H1 (cell line): ENCODE results near the gene ATG7. TPM values are rescaled to one million over a fixed set of nuclear protein-coding genes. Genes with fewer than 3 reads are reported as not detected.

Experiments used
- CTCF ChIA-PET: fragments of 300-600 bp; sonication (Branson Sonifier 250); formaldehyde crosslinking; loops from one replicate; lab custom pipeline; 2021; ENCODE audit not compliant: partially characterized antibody; lab: Charles Lee
- POLR2A ChIA-PET: fragments of 300-600 bp; sonication (Branson Sonifier 250); formaldehyde crosslinking; loops from one replicate; lab custom pipeline; 2021; ENCODE audit warnings: inconsistent platforms; ENCODE audit not compliant: partially characterized antibody; lab: Charles Lee
- DNase-seq, 2 experiments: peaks; one replicate each; pipeline versions ENCODE4 v3.0.0 to v3.0.0-alpha.2; 2010 to 2022; ENCODE audit warnings: low spot score in 2 of 2, low read depth in 1 of 2, mixed read lengths in 1 of 2
- FAIRE-seq: peaks from 2 replicates; lab custom pipeline; 2011; peaks lifted over from hg19 to GRCh38; lab: Jason Lieb, UNC
- H2AFZ ChIP-seq: 2 replicates; pipeline ENCODE4 v1.8.1; 2012; ENCODE audit warnings: low read length, inconsistent platforms
- H2AK5ac ChIP-seq: 2 replicates; pipeline ENCODE4 v1.6.1; 2013; ENCODE audit warnings: low read depth, low read length
- H2BK120ac ChIP-seq: replicated peaks from 2 replicates; pipeline ENCODE3; 2013; ENCODE audit warnings: low read depth, low read length, inconsistent platforms
- H2BK12ac ChIP-seq: 2 replicates; pipeline ENCODE4 v1.6.1; 2013; ENCODE audit warnings: low read depth, low read length
- H2BK15ac ChIP-seq: 2 replicates; pipeline ENCODE4 v1.6.1; 2013; ENCODE audit warnings: low read length
- H2BK20ac ChIP-seq: 2 replicates; pipeline ENCODE4 v1.6.1; 2013; ENCODE audit warnings: low read length
- H2BK5ac ChIP-seq: 2 replicates; pipeline ENCODE4 v1.6.1; 2013; ENCODE audit warnings: low read depth, low read length
- H3K14ac ChIP-seq: 2 replicates; pipeline ENCODE4 v1.6.1; 2013; ENCODE audit warnings: inconsistent platforms; ENCODE audit not compliant: insufficient read length
- H3K18ac ChIP-seq: 2 replicates; pipeline ENCODE4 v1.6.1; 2013; ENCODE audit warnings: low read length; ENCODE audit errors: extremely low read depth
- H3K23ac ChIP-seq: 2 replicates; pipeline ENCODE4 v1.6.1; 2013; ENCODE audit warnings: inconsistent platforms; ENCODE audit not compliant: insufficient read length
- H3K23me2 ChIP-seq: 2 replicates; pipeline ENCODE4 v1.6.1; 2013; ENCODE audit warnings: low read depth, low read length
- H3K27ac ChIP-seq: 2 replicates; pipeline ENCODE4 v1.6.1; 2011; ENCODE audit warnings: low read depth, low read length, inconsistent platforms
- H3K27me3 ChIP-seq, 4 experiments: replicated peaks in 1 of 4; 1 replicate in 1 of 4; 2 replicates in 3 of 4; pipeline versions ENCODE4 v1.6.1 to v1.8.1; 2011 to 2013; ENCODE audit warnings: low read length in 3 of 4, mild to moderate bottlenecking in 3 of 4, inconsistent platforms in 2 of 4, mixed read lengths in 2 of 4, moderate library complexity in 1 of 4; ENCODE audit not compliant: control insufficient read depth in 3 of 4, insufficient read depth in 3 of 4; ENCODE audit errors: extremely low read depth in 1 of 4
- H3K36me3 ChIP-seq, 4 experiments: 2 replicates each; pipeline versions ENCODE4 v1.6.1 to v1.8.1; 2011 to 2013; ENCODE audit warnings: mild to moderate bottlenecking in 4 of 4, low read length in 3 of 4, moderate library complexity in 2 of 4, control low read depth in 1 of 4, inconsistent platforms in 1 of 4; ENCODE audit not compliant: insufficient read depth in 4 of 4, control insufficient read depth in 2 of 4
- H3K4ac ChIP-seq: replicated peaks from 2 replicates; pipeline ENCODE3; 2013; ENCODE audit warnings: low read length, low read depth, mixed read lengths, inconsistent platforms; ENCODE audit not compliant: insufficient read length
- H3K4me1 ChIP-seq, 4 experiments: replicated peaks in 1 of 4; 1 replicate in 1 of 4; 2 replicates in 3 of 4; pipeline versions ENCODE4 v1.6.1 to v1.8.1; 2011 to 2013; ENCODE audit warnings: low read length in 3 of 4, inconsistent platforms in 2 of 4, mixed read lengths in 1 of 4; ENCODE audit not compliant: insufficient read depth in 4 of 4, control insufficient read depth in 3 of 4
- H3K4me2 ChIP-seq, 2 experiments: 2 replicates each; pipeline versions ENCODE4 v1.6.1 to v1.8.1; 2011 to 2013; ENCODE audit warnings: low read depth in 2 of 2, low read length in 2 of 2, control low read depth in 1 of 2, inconsistent platforms in 1 of 2, mild to moderate bottlenecking in 1 of 2; ENCODE audit not compliant: insufficient read depth in 1 of 2
- H3K4me3 ChIP-seq, 4 experiments: fragments of 200-600, 300-600 bp in 1 of 4; sonication (generic), shearing (Covaris generic), sonication (Bioruptor Twin) in 1 of 4; 2 replicates each; pipeline versions ENCODE4 v1.5.1 to v1.8.1; 2011 to 2016; ENCODE audit warnings: low read length in 4 of 4, low read depth in 3 of 4, control low read depth in 2 of 4, inconsistent platforms in 2 of 4, mild to moderate bottlenecking in 2 of 4, mixed read lengths in 1 of 4, moderate library complexity in 1 of 4; ENCODE audit not compliant: insufficient read depth in 2 of 4; ENCODE audit errors: extremely low read depth in 1 of 4
- H3K56ac ChIP-seq: replicated peaks from 2 replicates; pipeline ENCODE3; 2013; ENCODE audit warnings: low read depth, mild to moderate bottlenecking, mixed read lengths, low read length, inconsistent platforms; ENCODE audit not compliant: insufficient read length
- H3K79me1 ChIP-seq: 2 replicates; pipeline ENCODE4 v1.6.1; 2013; ENCODE audit warnings: low read depth, low read length, control low read depth
- H3K79me2 ChIP-seq, 2 experiments: 2 replicates each; pipeline versions ENCODE4 v1.6.1 to v1.8.1; 2012 to 2013; ENCODE audit warnings: low read length in 2 of 2, mild to moderate bottlenecking in 2 of 2, inconsistent platforms in 1 of 2; ENCODE audit not compliant: insufficient read depth in 2 of 2, control insufficient read depth in 1 of 2
- H3K9ac ChIP-seq, 4 experiments: replicated peaks in 1 of 4; 1 replicate in 1 of 4; 2 replicates in 3 of 4; pipeline versions ENCODE4 v1.6.1 to v1.8.1; 2011 to 2013; ENCODE audit warnings: low read depth in 3 of 4, low read length in 3 of 4, control low read depth in 2 of 4, mild to moderate bottlenecking in 2 of 4, moderate library complexity in 2 of 4, inconsistent platforms in 1 of 4; ENCODE audit errors: extremely low read depth in 1 of 4
- H3K9me3 ChIP-seq, 2 experiments: 2 replicates each; pipeline versions ENCODE4 v1.6.1 to v1.8.1; 2012 to 2013; ENCODE audit warnings: mild to moderate bottlenecking in 2 of 2, moderate library complexity in 2 of 2, control low read depth in 1 of 2, inconsistent platforms in 1 of 2, low read depth in 1 of 2, low read length in 1 of 2, mixed read lengths in 1 of 2; ENCODE audit not compliant: insufficient read depth in 2 of 2
- H4K20me1 ChIP-seq, 2 experiments: replicated peaks in 1 of 2; 2 replicates each; pipeline versions ENCODE3 to v1.8.1; 2011 to 2013; ENCODE audit warnings: inconsistent platforms in 2 of 2, low read length in 2 of 2, mild to moderate bottlenecking in 1 of 2; ENCODE audit not compliant: insufficient read depth in 2 of 2, control insufficient read depth in 1 of 2
- H4K5ac ChIP-seq: 2 replicates; pipeline ENCODE4 v1.6.1; 2013; ENCODE audit warnings: low read length, low read depth, mixed read lengths, inconsistent platforms; ENCODE audit not compliant: insufficient read length
- H4K8ac ChIP-seq: 2 replicates; pipeline ENCODE4 v1.8.0; 2013; ENCODE audit warnings: mild to moderate bottlenecking, moderate library complexity, low read length, inconsistent platforms; ENCODE audit not compliant: insufficient read depth; ENCODE audit errors: extremely low read depth
- H4K91ac ChIP-seq: replicated peaks from 2 replicates; pipeline ENCODE3; 2013; ENCODE audit warnings: low read length, mixed read lengths, inconsistent platforms; ENCODE audit not compliant: insufficient read length
- PHF8 ChIP-seq: fragments of 200-600 bp; sonication (generic); conservative IDR thresholded peaks from 2 replicates; pipeline ENCODE4 v1.7.1; 2012; ENCODE audit warnings: low read depth, mild to moderate bottlenecking, inconsistent platforms, low read length, moderate library complexity
- WGBS, 2 experiments: shearing (Covaris generic) in 1 of 2; methylation state at CpG; one replicate each; pipeline versions ENCODE4 v1.1.6 to v1.1.7; 2013 to 2015; ENCODE audit warnings: low lambda C conversion rate in 2 of 2, mixed read lengths in 2 of 2, inconsistent platforms in 1 of 2, low coverage in 1 of 2, missing lambda C conversion rate in 1 of 2; ENCODE audit not compliant: insufficient replicate concordance in 2 of 2, insufficient coverage in 1 of 2, insufficient read length in 1 of 2; ENCODE audit errors: extremely low coverage in 1 of 2, missing lambda C conversion rate in 1 of 2; 5-methylcytosine and 5-hydroxymethylcytosine counted together
- polyA plus RNA-seq, 7 experiments: library from polyadenylated mRNA; depleted of rRNA in 3 of 7; stranded (reverse) in 5 of 7; unstranded in 2 of 7; fragments of >200 nt in 5 of 7; fragments of 200-250 nt in 2 of 7; gene quantifications; 1 replicate in 5 of 7; 2 replicates in 1 of 7; 4 replicates in 1 of 7; pipeline versions ENCODE4 v1.2.1 to v1.2.3, GENCODE V29; 2011 to 2013; ENCODE audit warnings: missing spikeins in 2 of 7, mixed read lengths in 2 of 7
- total RNA-seq: library from RNA; stranded (reverse); fragmentation: NEBNext Ultra II Directional; extraction: Animal tissue kit (Norgen Biotek cat#: 25700); gene quantifications from 2 replicates; pipeline ENCODE4 v1.2.1, GENCODE V29; 2021
- TF ChIP-seq, protein P1 (sequence below): IDR thresholded peaks from 2 replicates; pipeline ENCODE4 v1.6.1; 2011; ENCODE audit warnings: low read length, improper control_type of control experiment

ATG7 gene
- total and polyA plus RNA-seq, 2 of the 8 experiments (the other 6 are each of a cell fraction or from before 2014, with no cell fraction given) = 15.0 to 19.1 TPM

DNA sequence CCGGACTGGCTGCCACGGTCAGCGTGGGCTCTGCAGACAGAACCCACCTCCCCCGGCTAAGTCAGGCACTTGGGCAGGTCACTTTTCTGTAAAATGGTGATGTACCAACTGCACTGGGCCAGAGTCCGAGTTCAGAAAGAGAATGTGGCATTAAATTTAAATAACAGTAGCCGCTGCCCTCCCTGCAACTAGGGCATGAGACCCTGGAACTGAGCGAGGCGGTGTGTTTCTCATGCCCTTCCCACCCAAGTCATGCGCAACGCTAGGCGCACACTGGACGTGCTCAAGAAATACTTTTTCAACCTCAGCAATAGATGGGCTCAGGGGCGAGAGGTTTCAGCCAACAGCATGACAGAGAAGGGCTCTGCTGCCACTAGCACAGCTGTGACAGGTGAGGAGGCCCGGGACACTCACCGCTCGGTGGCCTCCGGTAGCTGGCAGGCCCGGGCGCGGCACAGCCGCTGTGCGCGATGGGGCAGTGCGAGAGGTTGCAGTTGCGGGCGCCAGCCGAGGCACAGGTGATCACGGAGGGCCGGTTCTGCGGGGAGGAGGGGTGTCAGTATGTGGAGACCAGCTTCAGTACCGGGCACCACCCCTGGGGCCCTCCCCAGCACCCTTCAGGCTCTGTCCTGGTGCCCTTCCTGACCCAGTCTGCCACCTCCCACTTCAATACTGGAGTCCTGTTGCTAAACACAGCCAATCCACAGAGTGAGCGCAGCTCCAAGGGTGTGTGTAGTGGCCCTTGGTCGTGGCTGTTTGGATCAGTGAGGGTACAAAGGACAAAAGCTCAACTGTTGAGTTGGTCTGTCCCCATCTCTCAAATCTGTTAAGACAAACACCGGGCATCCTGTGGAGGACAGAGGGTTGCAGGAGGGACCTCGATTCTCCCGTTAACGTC is 287.0 kb downstream of the ATG7 start:
- no peak overlapping the region for H2BK120ac ChIP-seq
- H3K56ac ChIP-seq = no peak overlapping the region
- H3K9ac ChIP-seq = no peak overlapping the region
- H4K91ac ChIP-seq = no peak overlapping the region
- H3K27ac ChIP-seq = no peak overlapping the region
- FAIRE-seq (no peak), DNase-seq (no peak)
- H2BK12ac ChIP-seq = no peak overlapping the region; the same call in 1 of the 2 replicates
- H4K8ac ChIP-seq = no peak overlapping the region
- ChIA-PET CTCF (interaction anchor here (1.0 to 1.1 kb wide), 2 partner anchors 21 to 24 kb away, joined by 3 to 5 read pairs; no protein-coding TSS in a partner anchor), POLR2A (interaction anchor here (1.1 kb wide), 1 partner anchor 66 kb away, joined by 3 read pairs; no protein-coding TSS in a partner anchor)
- peaks cover 12% of the 10 kb centered on the region for H3K79me1 ChIP-seq
- no peak overlapping the region; the same call in 1 of the 2 replicates for H2AK5ac ChIP-seq
- H2AFZ ChIP-seq = no peak overlapping the region
- no peak overlapping the region; the same call in 1 of the 2 replicates for H3K18ac ChIP-seq
- no peak overlapping the region for H3K14ac ChIP-seq
- TF ChIP-seq, protein P1, sequence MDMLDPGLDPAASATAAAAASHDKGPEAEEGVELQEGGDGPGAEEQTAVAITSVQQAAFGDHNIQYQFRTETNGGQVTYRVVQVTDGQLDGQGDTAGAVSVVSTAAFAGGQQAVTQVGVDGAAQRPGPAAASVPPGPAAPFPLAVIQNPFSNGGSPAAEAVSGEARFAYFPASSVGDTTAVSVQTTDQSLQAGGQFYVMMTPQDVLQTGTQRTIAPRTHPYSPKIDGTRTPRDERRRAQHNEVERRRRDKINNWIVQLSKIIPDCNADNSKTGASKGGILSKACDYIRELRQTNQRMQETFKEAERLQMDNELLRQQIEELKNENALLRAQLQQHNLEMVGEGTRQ = no peak
- no peak for TF ChIP-seq PHF8
- 90% methylated on average over 37 of the region's 37 CpGs; no CpG with 5 or more reads in 1 of the 2 experiments for WGBS, 2 experiments
- H3K79me2 ChIP-seq = no peaks in the 10 kb centered on the region; a peak in 1 of 4 replicates
- no peak overlapping the region for H4K5ac ChIP-seq
- no peaks in the 10 kb centered on the region for H3K27me3 ChIP-seq
- no peak overlapping the region for H3K4me2 ChIP-seq
- peaks cover 0 to 17% (median 1%) of the 10 kb centered on the region in 4 experiments; a peak in 4 of 8 replicates for H3K36me3 ChIP-seq
- 0 out of 2 replicates have a peak overlapping the region, but pooled peaks have one; percentile 44 for H2BK5ac ChIP-seq
- peaks cover 0 to 9% (median 0%) of the 10 kb centered on the region in 4 experiments; a peak in 2 of 7 replicates for H3K4me1 ChIP-seq
- no peaks in the 10 kb centered on the region for H3K9me3 ChIP-seq
- H3K23me2 ChIP-seq = no peaks in the 10 kb centered on the region
- no peak overlapping the region for H3K4me3 ChIP-seq
- no peak overlapping the region for H2BK15ac ChIP-seq
- peaks cover 12 to 21% of the 10 kb centered on the region in 2 experiments for H4K20me1 ChIP-seq
- no peak overlapping the region for H3K4ac ChIP-seq
- no peak overlapping the region for H2BK20ac ChIP-seq
- H3K23ac ChIP-seq = no peak overlapping the region
